H9 (cell line): ENCODE data around the gene GALNT5. TPM values are rescaled to one million over a fixed set of nuclear protein-coding genes. Genes with fewer than 3 reads are reported as not detected.

Experiments
- DNase-seq: peaks from one replicate; pipeline ENCODE4 v3.0.0-alpha.2; 2017
- H2AFZ ChIP-seq: one replicate; pipeline ENCODE4 v1.6.1; 2013; ENCODE audit warnings: mild to moderate bottlenecking, low read length, control low read depth, moderate library complexity
- H2AK5ac ChIP-seq: 2 replicates; pipeline ENCODE4 v1.6.1; 2013; ENCODE audit warnings: low read length, control low read depth, mixed read lengths; ENCODE audit not compliant: insufficient read length
- H2BK120ac ChIP-seq: one replicate; pipeline ENCODE4 v1.6.1; 2013; ENCODE audit warnings: low read depth, mild to moderate bottlenecking, low read length, control low read depth, inconsistent platforms; ENCODE audit not compliant: poor library complexity, severe bottlenecking
- H2BK12ac ChIP-seq: 2 replicates; pipeline ENCODE4 v1.6.1; 2013; ENCODE audit warnings: low read length, control low read depth, mixed read lengths, low read depth; ENCODE audit not compliant: insufficient read length
- H2BK15ac ChIP-seq: 2 replicates; pipeline ENCODE4 v1.6.1; 2013; ENCODE audit warnings: low read depth, low read length, control low read depth
- H2BK20ac ChIP-seq: one replicate; pipeline ENCODE4 v1.6.1; 2013; ENCODE audit warnings: low read depth, mild to moderate bottlenecking, low read length, control low read depth, inconsistent platforms; ENCODE audit not compliant: poor library complexity, severe bottlenecking
- H2BK5ac ChIP-seq: 2 replicates; pipeline ENCODE4 v1.6.1; 2013; ENCODE audit warnings: low read length, control low read depth, mixed read lengths; ENCODE audit not compliant: insufficient read length
- H3K14ac ChIP-seq: 2 replicates; pipeline ENCODE4 v1.6.1; 2013; ENCODE audit warnings: low read length, control low read depth; ENCODE audit not compliant: insufficient read depth
- H3K18ac ChIP-seq: 2 replicates; pipeline ENCODE4 v1.6.1; 2013; ENCODE audit warnings: low read depth, mild to moderate bottlenecking, mixed read lengths, low read length, control low read depth; ENCODE audit not compliant: insufficient read length
- H3K23ac ChIP-seq: 2 replicates; pipeline ENCODE4 v1.6.1; 2013; ENCODE audit warnings: low read length, control low read depth, mixed read lengths, low read depth; ENCODE audit not compliant: insufficient read length
- H3K23me2 ChIP-seq: 2 replicates; pipeline ENCODE4 v1.6.1; 2013; ENCODE audit warnings: low read depth, mild to moderate bottlenecking, mixed read lengths, low read length, control low read depth; ENCODE audit not compliant: insufficient read length, poor library complexity, severe bottlenecking
- H3K27ac ChIP-seq: 2 replicates; pipeline ENCODE4 v1.5.1; 2013; ENCODE audit warnings: low read length, control low read depth, mixed read lengths, low read depth; ENCODE audit not compliant: insufficient read length
- H3K27me3 ChIP-seq: 2 replicates; pipeline ENCODE4 v1.6.1; 2013; ENCODE audit warnings: low read length, control low read depth, inconsistent platforms; ENCODE audit not compliant: insufficient read depth
- H3K4ac ChIP-seq: 2 replicates; pipeline ENCODE4 v1.6.1; 2013; ENCODE audit warnings: low read depth, mild to moderate bottlenecking, control low read depth, inconsistent platforms, low read length, moderate library complexity
- H3K4me1 ChIP-seq: 2 replicates; pipeline ENCODE4 v1.6.1; 2013; ENCODE audit warnings: low read length, control low read depth, inconsistent platforms; ENCODE audit not compliant: insufficient read depth
- H3K4me2 ChIP-seq: 2 replicates; pipeline ENCODE4 v1.6.1; 2013; ENCODE audit warnings: low read length, control low read depth, mixed read lengths; ENCODE audit not compliant: insufficient read length, insufficient read depth
- H3K56ac ChIP-seq: 2 replicates; pipeline ENCODE4 v1.6.1; 2013; ENCODE audit warnings: low read depth, mild to moderate bottlenecking, mixed read lengths, low read length, control low read depth; ENCODE audit not compliant: insufficient read length
- H3K79me1 ChIP-seq: 2 replicates; pipeline ENCODE4 v1.6.1; 2013; ENCODE audit warnings: low read depth, mild to moderate bottlenecking, moderate library complexity, low read length, control low read depth, inconsistent platforms; ENCODE audit not compliant: insufficient read depth, poor library complexity, severe bottlenecking
- H3K79me2 ChIP-seq: 2 replicates; pipeline ENCODE4 v1.6.1; 2013; ENCODE audit warnings: low read length, control low read depth, inconsistent platforms; ENCODE audit not compliant: insufficient read depth
- H3K9ac ChIP-seq: 2 replicates; pipeline ENCODE4 v1.6.1; 2013; ENCODE audit warnings: low read length, control low read depth, mixed read lengths; ENCODE audit not compliant: insufficient read length; ENCODE audit errors: extremely low read depth
- H3K9me3 ChIP-seq: one replicate; pipeline ENCODE4 v1.6.1; 2013; ENCODE audit warnings: low read depth, low read length, inconsistent platforms; ENCODE audit not compliant: control insufficient read depth
- H3T11ph ChIP-seq: one replicate; pipeline ENCODE4 v1.6.1; 2013; ENCODE audit warnings: mild to moderate bottlenecking, low read length, control low read depth, inconsistent platforms
- H4K20me1 ChIP-seq: one replicate; pipeline ENCODE4 v1.6.1; 2013; ENCODE audit not compliant: control insufficient read depth, insufficient read length, insufficient read depth
- H4K5ac ChIP-seq: 2 replicates; pipeline ENCODE4 v1.6.1; 2013; ENCODE audit warnings: low read depth, mild to moderate bottlenecking, mixed read lengths, low read length, control low read depth; ENCODE audit not compliant: insufficient read length
- H4K8ac ChIP-seq: replicated peaks from 2 replicates; pipeline ENCODE4 v1.6.1; 2013; ENCODE audit warnings: low read length, control low read depth, mixed read lengths, low read depth; ENCODE audit not compliant: insufficient read length
- H4K91ac ChIP-seq: 2 replicates; pipeline ENCODE4 v1.6.1; 2013; ENCODE audit warnings: low read depth, mild to moderate bottlenecking, moderate library complexity, mixed read lengths, low read length, control low read depth; ENCODE audit not compliant: insufficient read length
- H3K27ac Mint-ChIP-seq, 3 experiments: 2 replicates in 2 of 3; 3 replicates in 1 of 3; pipeline ENCODE4 v1.8.0; 2020 to 2021; ENCODE audit warnings: mixed read lengths in 3 of 3, mild to moderate bottlenecking in 1 of 3, moderate library complexity in 1 of 3
- H3K27me3 Mint-ChIP-seq: 2 replicates; pipeline ENCODE4 v1.8.0; 2021; ENCODE audit warnings: low read depth, mild to moderate bottlenecking, moderate library complexity, mixed read lengths
- H3K36me3 Mint-ChIP-seq, 3 experiments: 2 replicates in 2 of 3; 3 replicates in 1 of 3; pipeline ENCODE4 v1.8.0; 2020 to 2021; ENCODE audit warnings: low read depth in 3 of 3, mixed read lengths in 3 of 3; ENCODE audit not compliant: insufficient read depth in 1 of 3
- H3K4me1 Mint-ChIP-seq, 2 experiments: 2 replicates each; pipeline ENCODE4 v1.8.0; 2020; ENCODE audit warnings: mixed read lengths in 2 of 2
- H3K4me3 Mint-ChIP-seq, 2 experiments: 2 replicates in 1 of 2; 3 replicates in 1 of 2; pipeline ENCODE4 v1.8.0; 2020 to 2021; ENCODE audit warnings: mild to moderate bottlenecking in 2 of 2, mixed read lengths in 2 of 2, moderate library complexity in 1 of 2
- H3K9me3 Mint-ChIP-seq, 2 experiments: 2 replicates in 1 of 2; 3 replicates in 1 of 2; pipeline ENCODE4 v1.8.0; 2020; ENCODE audit warnings: mild to moderate bottlenecking in 2 of 2, mixed read lengths in 2 of 2, moderate library complexity in 1 of 2
- CTCF ChIP-seq: fragments of 200-600 bp; sonication (generic); conservative IDR thresholded peaks from 3 replicates; pipeline ENCODE4 v1.8.0; 2021; ENCODE audit warnings: antibody characterized with exemption, mild to moderate bottlenecking
- WGBS: extraction: QIAGEN DNeasy Blood & Tissue Kit; methylation state at CpG from one replicate; pipeline ENCODE4 v1.1.7; 2013; ENCODE audit warnings: missing lambda C conversion rate, low lambda C conversion rate, mixed read lengths; ENCODE audit not compliant: insufficient read length; ENCODE audit errors: extremely low coverage; 5-methylcytosine and 5-hydroxymethylcytosine counted together
- total RNA-seq: library from RNA; stranded (reverse); gene quantifications from 2 replicates; pipeline ENCODE4 v1.2.1, GENCODE V29; 2021

The GALNT5 gene
- total RNA-seq, 1 experiment from 2014 or later = 0.17 TPM

GRCh38 chr2:157334797-157335196 lies 77.3 kb downstream of the GALNT5 start:
- Histone ChIP-seq H4K20me1 (no peaks in the 10 kb centered on the region), H2BK12ac (no peak overlapping the region), H3K56ac (no peak overlapping the region), H4K5ac (no peak overlapping the region), H3K23me2 (no peaks in the 10 kb centered on the region), H3K4ac (no peak overlapping the region), H2BK15ac (no peak overlapping the region), H3K79me1 (no peaks in the 10 kb centered on the region), H3K4me2 (no peak overlapping the region), H3K9ac (no peak overlapping the region), H4K8ac (no peak overlapping the region), H4K91ac (no peak overlapping the region), H3K23ac (no peak overlapping the region), H3T11ph (no peak overlapping the region), H3K9me3 (no peaks in the 10 kb centered on the region), H3K14ac (no peak overlapping the region), H2BK5ac (no peak overlapping the region), H3K18ac (no peak overlapping the region), H2AFZ (no peak overlapping the region), H2AK5ac (no peak overlapping the region), H3K79me2 (no peaks in the 10 kb centered on the region), H3K27ac (no peak overlapping the region), H3K27me3 (no peaks in the 10 kb centered on the region; the same call in 1 of the 2 replicates), H3K4me1 (no peaks in the 10 kb centered on the region), H2BK20ac (no peak overlapping the region), H2BK120ac (no peak overlapping the region)
- H3K27ac Mint-ChIP-seq = no peak overlapping the region
- H3K36me3 Mint-ChIP-seq = no peaks in the 10 kb centered on the region
- WGBS = no CpG with 5 or more reads among the region's 3 CpGs
- H3K4me3 Mint-ChIP-seq = no peak overlapping the region
- no peaks in the 10 kb centered on the region for H3K27me3 Mint-ChIP-seq
- H3K4me1 Mint-ChIP-seq = peaks cover 3% of the 10 kb centered on the region in 2 experiments
- no peak for TF ChIP-seq CTCF
- no peak for DNase-seq
- no peaks in the 10 kb centered on the region for H3K9me3 Mint-ChIP-seq
